Posterior cingulate gyrus (tissue), 11 donors: ENCODE measurements around the gene GALK1.

Experiments used
- DNase-seq, 10 donors: peaks; one replicate each; pipeline versions ENCODE4 v3.0.0 to v3.0.0-alpha.2; 2020 to 2021; ENCODE audit warnings: mixed read lengths in 3 of 10
- intact Hi-C: fragments of 100-400 bp; cut with DNase I; formaldehyde crosslinking; loops from one replicate; pipeline ENCODE4 v1.15.1; 2023

GALK1 gene

GRCh38 chr17:75736173-75736835, 28.7 kb downstream of the GALK1 start:
- DNase-seq, result peak in 1 of 10 donors; percentile 80
- intact Hi-C loops, result no loop called here

GRCh38 chr17:75734674-75735294, 30.2 kb downstream of the GALK1 start:
- intact Hi-C loops, result no loop called here
- DNase-seq, result no peak

DNA sequence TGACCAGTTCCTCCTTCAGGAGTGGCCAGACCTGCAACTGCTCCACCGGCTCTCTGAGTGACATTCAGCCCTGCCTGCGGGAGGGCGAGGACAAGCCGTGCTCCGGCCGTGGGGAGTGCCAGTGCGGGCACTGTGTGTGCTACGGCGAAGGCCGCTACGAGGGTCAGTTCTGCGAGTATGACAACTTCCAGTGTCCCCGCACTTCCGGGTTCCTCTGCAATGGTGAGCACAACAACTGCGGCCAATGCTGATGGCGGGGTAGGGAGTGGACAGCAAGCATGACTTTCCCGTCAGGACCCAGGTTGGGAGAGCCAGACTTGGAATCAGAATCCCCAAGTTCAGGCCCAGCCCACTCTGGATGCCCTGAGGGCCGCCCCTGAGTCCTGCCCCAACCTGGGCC, 31.5 kb downstream of the GALK1 start:
- intact Hi-C loops, result no loop called here
- DNase-seq, result peak in 2 of 10 donors; percentile 8 to 61

DNA sequence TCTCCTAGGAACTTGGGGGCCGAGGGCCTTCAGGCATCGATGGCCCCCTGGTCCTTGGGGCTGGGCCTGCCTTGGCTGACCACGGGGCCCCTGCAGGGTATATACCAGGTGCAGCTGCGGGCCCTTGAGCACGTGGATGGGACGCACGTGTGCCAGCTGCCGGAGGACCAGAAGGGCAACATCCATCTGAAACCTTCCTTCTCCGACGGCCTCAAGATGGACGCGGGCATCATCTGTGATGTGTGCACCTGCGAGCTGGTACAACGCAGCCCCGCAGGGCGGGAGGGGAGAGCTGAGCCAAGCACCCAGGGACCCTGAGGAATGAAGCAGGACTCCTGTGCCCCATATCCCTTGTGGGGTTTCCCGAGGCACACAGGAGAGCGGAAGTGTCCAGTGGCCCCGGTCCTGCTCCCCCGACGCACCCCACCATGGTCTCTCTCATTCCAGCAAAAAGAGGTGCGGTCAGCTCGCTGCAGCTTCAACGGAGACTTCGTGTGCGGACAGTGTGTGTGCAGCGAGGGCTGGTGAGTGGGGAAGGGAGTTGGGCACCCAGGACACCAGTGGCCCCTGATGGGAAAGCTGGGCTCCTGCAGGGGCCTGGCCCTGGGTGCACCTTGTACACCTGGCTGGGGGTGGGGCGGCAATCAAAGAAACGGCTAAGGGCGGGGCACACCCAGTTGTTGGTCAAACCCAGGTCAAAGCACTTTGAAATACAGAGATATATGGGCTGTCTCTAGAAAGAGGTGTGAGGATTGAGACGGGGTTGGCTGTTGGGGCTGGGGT, 33.1 kb downstream of the GALK1 start:
- intact Hi-C loops, result no loop called here

DNA sequence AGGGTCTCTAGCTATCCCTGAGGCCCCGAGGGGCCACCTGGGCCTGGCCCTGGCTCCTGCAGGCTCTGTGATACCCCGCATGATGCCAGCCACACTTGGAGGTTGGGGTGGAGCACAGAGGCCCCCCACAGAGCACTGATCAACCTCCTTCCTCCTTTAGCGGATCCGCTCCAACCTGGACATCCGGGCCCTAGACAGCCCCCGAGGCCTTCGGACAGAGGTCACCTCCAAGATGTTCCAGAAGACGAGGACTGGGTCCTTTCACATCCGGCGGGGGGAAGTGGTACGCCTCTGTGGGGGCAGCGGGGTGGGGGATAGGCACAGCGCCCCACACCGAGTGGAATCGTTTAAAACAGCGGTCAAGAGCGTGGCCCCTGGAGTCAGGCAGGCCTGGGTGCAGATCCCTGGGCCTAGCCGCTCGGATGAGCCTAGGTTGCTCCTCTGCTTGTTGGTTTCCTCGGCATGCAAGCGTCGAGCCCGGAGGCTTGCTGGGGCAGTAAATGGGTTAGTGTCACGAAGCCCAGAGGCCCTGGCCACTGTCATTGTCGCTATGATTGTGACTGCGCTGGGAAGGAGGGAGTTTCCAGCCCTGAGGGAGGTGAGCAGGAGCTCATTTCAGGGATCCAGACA, 33.8 kb downstream of the GALK1 start:
- intact Hi-C loops, result no loop called here
- peak in 1 of 10 donors; percentile 68 for DNase-seq

More for the DNA sequence above, 33.1 kb downstream of the GALK1 start:
- DNase-seq, result peak in 1 of 10 donors; percentile 74

DNA sequence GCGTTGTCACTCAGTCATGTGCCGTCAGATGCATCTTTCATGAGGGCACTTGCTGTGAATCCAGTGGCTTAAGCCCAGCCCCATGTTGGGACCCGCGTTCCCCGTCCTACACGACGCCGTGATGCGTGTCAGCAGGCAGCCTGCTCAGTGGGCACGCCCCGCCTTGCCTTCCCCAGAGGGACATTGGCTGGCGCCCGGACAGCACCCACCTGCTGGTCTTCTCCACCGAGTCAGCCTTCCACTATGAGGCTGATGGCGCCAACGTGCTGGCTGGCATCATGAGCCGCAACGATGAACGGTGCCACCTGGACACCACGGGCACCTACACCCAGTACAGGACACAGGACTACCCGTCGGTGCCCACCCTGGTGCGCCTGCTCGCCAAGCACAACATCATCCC, 34.9 kb downstream of the GALK1 start:
- intact Hi-C loops, result no loop called here
- no peak for DNase-seq

- DNase-seq, result no peak
- intact Hi-C loops, result no loop called here
Observed at GRCh38 chr17:75729351-75729750, 35.6 kb downstream of the GALK1 start.

DNA sequence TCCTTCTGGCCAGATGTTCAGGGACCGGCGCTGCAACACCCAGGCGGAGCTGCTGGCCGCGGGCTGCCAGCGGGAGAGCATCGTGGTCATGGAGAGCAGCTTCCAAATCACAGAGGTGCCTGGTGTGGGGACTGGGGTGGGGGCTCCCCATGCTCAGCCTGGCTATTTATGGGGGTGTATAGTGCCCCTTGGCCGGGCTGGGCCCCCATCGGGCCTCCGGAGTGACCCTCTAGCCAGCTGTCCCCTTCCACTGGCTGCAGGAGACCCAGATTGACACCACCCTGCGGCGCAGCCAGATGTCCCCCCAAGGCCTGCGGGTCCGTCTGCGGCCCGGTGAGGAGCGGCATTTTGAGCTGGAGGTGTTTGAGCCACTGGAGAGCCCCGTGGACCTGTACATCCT, 37.6 kb downstream of the GALK1 start:
- intact Hi-C loops, result no loop called here
- DNase-seq, result no peak

GRCh38 chr17:75725504-75725903, 39.5 kb downstream of the GALK1 start:
- no peak for DNase-seq
- intact Hi-C loops, result no loop called here

DNA sequence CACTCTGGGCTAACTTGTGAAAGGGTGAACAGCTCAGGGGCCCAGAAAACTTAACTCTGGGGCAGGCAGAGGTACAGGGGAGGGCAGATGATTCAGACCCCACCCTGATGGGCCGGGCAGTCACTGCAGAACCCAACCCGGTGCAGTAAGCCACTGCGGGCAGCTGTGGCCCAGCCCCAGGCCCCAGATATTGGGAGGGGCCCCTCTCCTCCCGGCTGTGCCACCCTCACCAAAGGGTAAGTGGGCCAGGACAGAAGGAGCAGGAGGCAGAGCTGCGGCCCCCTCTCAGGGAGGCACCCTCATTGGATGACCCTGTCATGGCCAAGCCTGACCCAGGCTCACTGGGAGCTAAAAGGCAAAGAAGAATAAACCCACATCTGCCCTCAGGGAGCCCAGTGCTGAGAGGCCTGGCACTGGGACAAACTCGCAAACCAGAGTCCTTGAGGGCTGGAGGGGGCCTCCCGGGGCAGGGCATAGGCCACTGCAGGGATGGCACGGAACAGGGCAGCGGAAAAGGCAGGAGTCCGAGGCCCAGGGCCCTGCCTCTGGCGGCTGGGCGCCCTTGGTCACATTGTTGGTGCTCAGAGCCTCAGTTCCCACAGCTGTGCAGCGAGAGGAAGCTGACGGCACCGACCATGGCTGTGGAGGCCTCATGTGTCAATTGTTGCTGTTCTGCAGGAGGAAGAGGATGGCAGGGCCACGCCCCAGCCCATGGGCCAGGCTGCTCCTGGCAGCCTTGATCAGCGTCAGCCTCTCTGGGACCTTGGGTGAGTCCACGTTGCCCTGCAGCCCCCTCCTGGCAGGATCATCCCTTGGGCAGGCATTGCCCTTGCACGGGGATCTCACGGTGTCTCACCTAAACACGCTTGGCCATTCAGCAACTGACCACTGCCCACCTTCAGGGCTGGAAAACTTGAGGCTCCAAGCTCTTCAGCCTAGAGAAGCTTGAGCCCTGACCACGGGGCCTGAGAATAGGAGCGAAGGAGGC, 40.7 kb downstream of the GALK1 start:
- intact Hi-C loops, result no loop called here
- DNase-seq, result no peak

DNA sequence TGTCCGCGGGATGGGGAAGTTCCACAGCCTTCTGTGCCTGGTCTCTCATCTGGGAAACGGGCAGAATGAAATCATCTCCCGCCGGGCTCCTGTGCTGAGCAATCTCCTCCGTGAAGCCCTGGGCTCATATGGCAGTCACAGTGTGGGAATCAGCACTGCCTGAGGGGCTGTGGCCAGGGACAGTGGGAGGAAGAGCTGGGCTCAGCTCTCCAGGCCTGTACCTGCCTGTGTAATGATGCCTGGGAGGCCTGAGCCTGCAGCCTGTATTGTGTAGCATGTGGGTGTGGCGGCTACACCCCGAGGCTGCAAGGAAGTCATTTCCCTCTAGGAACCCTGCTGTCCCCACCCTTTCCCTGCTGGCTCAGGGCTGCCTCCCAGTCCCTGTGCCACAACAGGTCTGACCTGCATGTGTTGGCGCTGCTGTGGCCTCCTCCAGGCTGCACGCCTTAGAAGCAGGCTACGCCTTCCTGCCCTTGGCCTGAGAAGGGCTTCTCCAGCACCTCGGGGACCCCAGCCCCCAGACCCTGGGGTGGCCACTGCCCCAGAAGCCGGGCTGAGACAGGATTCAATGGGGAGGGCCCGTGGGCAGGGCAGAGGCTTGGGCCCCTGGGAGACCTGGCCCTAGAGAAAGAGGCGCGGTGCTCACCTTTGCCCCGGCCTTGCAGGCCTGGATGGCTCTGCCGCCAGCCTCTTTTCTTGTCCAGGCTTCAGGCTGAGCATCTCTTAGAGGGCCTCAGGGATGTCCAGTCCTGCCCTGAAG, 41.6 kb downstream of the GALK1 start:
- intact Hi-C loops, result no loop called here
- no peak for DNase-seq

DNA sequence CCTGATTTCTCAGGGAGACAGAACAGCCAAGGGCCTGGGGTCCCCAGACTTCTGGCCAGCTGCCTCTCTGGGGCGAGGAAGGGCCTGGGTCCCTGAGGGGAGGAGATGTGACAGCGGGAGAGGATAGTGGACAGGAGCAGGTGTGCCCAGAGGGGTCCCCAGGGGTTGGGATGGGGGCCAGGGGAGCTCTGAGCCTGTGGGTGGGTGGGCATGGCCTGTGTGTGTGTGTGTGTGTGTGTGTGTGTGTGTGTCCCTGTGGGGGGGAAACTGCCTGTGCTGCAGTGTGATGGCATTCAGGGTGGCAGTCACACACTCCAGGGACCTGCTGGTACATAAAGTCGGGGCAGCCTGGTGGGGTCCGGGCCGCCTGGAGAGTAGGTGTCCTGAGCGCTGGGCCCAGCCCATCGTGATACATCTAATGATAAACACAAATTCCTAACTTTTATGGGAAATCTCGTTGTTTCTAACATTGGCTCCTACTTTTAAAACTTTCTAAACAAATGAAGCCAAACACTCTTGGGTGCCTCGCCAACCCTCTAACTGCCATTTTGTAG, 42.4 kb downstream of the GALK1 start:
- intact Hi-C loops, result no loop called here
- DNase-seq, result no peak

- DNase-seq, result no peak
- intact Hi-C loops, result no loop called here
Observed at GRCh38 chr17:75722076-75722475, 42.9 kb downstream of the GALK1 start.

- DNase-seq, result no peak
- intact Hi-C loops, result no loop called here
Observed at GRCh38 chr17:75721463-75722011, 43.5 kb downstream of the GALK1 start.

GRCh38 chr17:75720656-75721462, 44.1 kb downstream of the GALK1 start, which contains the start of gene ITGB4:
ITGB4 (plus strand) TSS chr17:75721459; CDS start chr17:75724704, 3,245 bp downstream.
- intact Hi-C loops, result no loop called here
- DNase-seq, result peak in 9 of 10 donors; percentile 13 to 91 (median 53)

- DNase-seq, result no peak
- intact Hi-C loops, result no loop called here
Observed at GRCh38 chr17:75719732-75720131, 45.3 kb downstream of the GALK1 start.

DNA sequence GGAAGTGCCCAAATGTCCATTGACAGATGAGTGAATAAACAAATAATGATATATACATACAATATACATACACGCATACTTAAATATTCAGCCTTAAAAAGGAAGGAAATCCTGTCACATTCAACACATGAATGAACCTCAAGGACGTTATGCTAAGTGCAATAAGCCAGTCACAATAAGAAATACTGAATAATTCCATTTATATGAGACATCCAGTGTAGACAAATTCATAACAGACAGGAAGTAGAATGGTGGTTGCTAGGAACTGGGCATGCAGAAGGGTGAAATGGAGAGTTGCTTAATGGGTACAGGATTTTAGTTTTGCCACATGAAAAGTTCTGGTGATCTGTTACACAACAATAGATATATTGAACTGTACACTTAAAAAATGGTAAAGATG, 52.5 kb downstream of the GALK1 start:
- no peak for DNase-seq
- intact Hi-C loops, result no loop called here
